GM06990 (cell line): ENCODE results near the gene LHFPL4.
"Not testable (repeated sequence)": the region's sequence is repeated elsewhere in the genome, so short reads cannot be mapped to it uniquely, and the experiment has no call there.

Source experiments
- DNase-seq: peaks from one replicate; pipeline ENCODE4 v3.0.0-alpha.2; 2011; ENCODE audit not compliant: insufficient read length; ENCODE audit errors: extremely low read depth
- H3K27me3 ChIP-seq: replicated peaks from 2 replicates; pipeline ENCODE4 v1.6.0; 2011; ENCODE audit warnings: low read length; ENCODE audit not compliant: control insufficient read depth, insufficient read depth
- H3K36me3 ChIP-seq: 2 replicates; pipeline ENCODE4 v1.5.1; 2011; ENCODE audit warnings: low read length; ENCODE audit not compliant: control insufficient read depth, insufficient read depth
- H3K4me3 ChIP-seq: replicated peaks from 2 replicates; pipeline ENCODE4 v1.5.1; 2011; ENCODE audit warnings: low read depth, mild to moderate bottlenecking, control low read depth, low read length
- CTCF ChIP-seq: IDR thresholded peaks from 2 replicates; pipeline ENCODE4 v1.5.1; 2011; ENCODE audit warnings: low read length, control low read depth, mild to moderate bottlenecking, inconsistent platforms; ENCODE audit not compliant: insufficient read depth, poor library complexity, severe bottlenecking

LHFPL4 gene

GRCh38 chr3:9553021-9553947, at the start of gene LHFPL4:
Gene LHFPL4, minus strand, starts transcription at chr3:9553822. Its CDS starts 1,143 bp downstream, at chr3:9552679.
- no peak for TF ChIP-seq CTCF
- DNase-seq, result no peak
- Histone ChIP-seq H3K4me3 (no peak within 1 kb of the TSS), H3K36me3 (no peaks in the 10 kb centered on the region), H3K27me3 (no peaks in the 10 kb centered on the region)

GRCh38 chr3:9602620-9603019, 49.0 kb upstream of the LHFPL4 start:
- H3K27me3 ChIP-seq, result no peaks in the 10 kb centered on the region
- H3K4me3 ChIP-seq, result no peak overlapping the region
- TF ChIP-seq CTCF, result no peak

GRCh38 chr3:9601006-9601581, 47.5 kb upstream of the LHFPL4 start:
- H3K36me3 ChIP-seq, H3K4me3 ChIP-seq, H3K27me3 ChIP-seq, DNase-seq: not testable (repeated sequence)

More at GRCh38 chr3:9602620-9603019, 49.0 kb upstream of the LHFPL4 start:
- H3K36me3 ChIP-seq, result no peaks in the 10 kb centered on the region
- DNase-seq, result no peak

- Histone ChIP-seq H3K36me3 (no peaks in the 10 kb centered on the region), H3K4me3 (no peak overlapping the region), H3K27me3 (no peaks in the 10 kb centered on the region)
- no peak for TF ChIP-seq CTCF
- no peak for DNase-seq
These were observed 47.0 kb upstream of the LHFPL4 start for GRCh38 chr3:9600597-9600996.

- Histone ChIP-seq H3K36me3 (no peaks in the 10 kb centered on the region), H3K27me3 (no peaks in the 10 kb centered on the region), H3K4me3 (no peak overlapping the region)
- no peak for TF ChIP-seq CTCF
- no peak for DNase-seq
These were observed 45.3 kb upstream of the LHFPL4 start for GRCh38 chr3:9598783-9599387.

- no peak for DNase-seq
- TF ChIP-seq CTCF, result no peak
- Histone ChIP-seq H3K27me3 (no peaks in the 10 kb centered on the region), H3K36me3 (no peaks in the 10 kb centered on the region), H3K4me3 (no peak overlapping the region)
These were observed 42.3 kb upstream of the LHFPL4 start for GRCh38 chr3:9595877-9596276.

- DNase-seq, H3K4me3 ChIP-seq, H3K36me3 ChIP-seq, H3K27me3 ChIP-seq: not testable (repeated sequence)
These were observed 38.2 kb upstream of the LHFPL4 start for GRCh38 chr3:9591781-9592180.
